DOHH2 (cell line): ENCODE data around the gene CHRNB1.

Experiments used
- H3F3A ChIP-seq: fragments of 200-600 bp; sonication (generic), shearing (Covaris generic); 2 replicates; pipeline ENCODE4 v1.6.0; 2016; ENCODE audit warnings: antibody characterized with exemption, mild to moderate bottlenecking; ENCODE audit not compliant: control insufficient read depth, insufficient read depth
- H3K27ac ChIP-seq: fragments of 200-600 bp; sonication (generic); 2 replicates; pipeline ENCODE4 v1.5.1; 2014; ENCODE audit warnings: low read depth, mild to moderate bottlenecking, low read length, moderate library complexity
- H3K27me3 ChIP-seq: fragments of 200-600 bp; sonication (generic); 2 replicates; pipeline ENCODE4 v1.6.1; 2014; ENCODE audit warnings: mild to moderate bottlenecking, low read length, mixed read lengths; ENCODE audit not compliant: control insufficient read depth
- H3K36me3 ChIP-seq: fragments of 200-600 bp; sonication (generic); 2 replicates; pipeline ENCODE4 v1.6.1; 2014; ENCODE audit warnings: mild to moderate bottlenecking, low read length, moderate library complexity, mixed read lengths; ENCODE audit not compliant: control insufficient read depth
- H3K4me1 ChIP-seq: fragments of 200-600 bp; sonication (generic); 2 replicates; pipeline ENCODE4 v1.6.1; 2014; ENCODE audit warnings: mild to moderate bottlenecking, low read length, mixed read lengths; ENCODE audit not compliant: control insufficient read depth
- H3K4me2 ChIP-seq: fragments of 200-600 bp; sonication (generic); 2 replicates; pipeline ENCODE4 v1.6.0; 2014; ENCODE audit warnings: mild to moderate bottlenecking, low read length, moderate library complexity
- H3K4me3 ChIP-seq: fragments of 200-600 bp; sonication (generic); 2 replicates; pipeline ENCODE4 v1.5.1; 2014; ENCODE audit warnings: mild to moderate bottlenecking, low read length, mixed read lengths
- H3K79me2 ChIP-seq: fragments of 200-600 bp; sonication (generic); 2 replicates; pipeline ENCODE4 v1.6.1; 2014; ENCODE audit warnings: mild to moderate bottlenecking, low read length, mixed read lengths; ENCODE audit not compliant: control insufficient read depth
- H3K9me2 ChIP-seq: fragments of 200-600 bp; sonication (generic); replicated peaks from 2 replicates; pipeline ENCODE4 v1.6.1; 2014; ENCODE audit warnings: mild to moderate bottlenecking, low read length, mixed read lengths; ENCODE audit not compliant: control insufficient read depth
- H3K9me3 ChIP-seq: fragments of 200-600 bp; sonication (generic); 2 replicates; pipeline ENCODE4 v1.6.1; 2014; ENCODE audit warnings: antibody characterized with exemption, low read length, mixed read lengths; ENCODE audit not compliant: control insufficient read depth, insufficient read depth
- H4K20me1 ChIP-seq: fragments of 200-600 bp; sonication (generic); 2 replicates; pipeline ENCODE4 v1.6.0; 2014; ENCODE audit warnings: low read depth, mild to moderate bottlenecking, antibody characterized with exemption, low read length, moderate library complexity; ENCODE audit not compliant: control insufficient read depth, insufficient read depth
- CTCF ChIP-seq: fragments of 200-600 bp; sonication (generic); IDR thresholded peaks from one replicate; pipeline ENCODE4 v1.5.1; 2014; ENCODE audit warnings: antibody characterized with exemption, mild to moderate bottlenecking, low read depth, low read length; ENCODE audit not compliant: poor library complexity, severe bottlenecking
- EZH2phosphoT487 ChIP-seq: fragments of 200-600 bp; sonication (generic); IDR thresholded peaks from 2 replicates; pipeline ENCODE4 v1.6.1; 2017; ENCODE audit warnings: borderline replicate concordance, mild to moderate bottlenecking, antibody characterized with exemption, low read length, moderate library complexity, mixed read lengths

CHRNB1 gene

GRCh38 chr17:7503521-7503920 is 58.7 kb downstream of the CHRNB1 start:
- Histone ChIP-seq H3K36me3 (peaks cover 85% of the 10 kb centered on the region), H3K4me3 (no peak overlapping the region)

More at GRCh38 chr17:7503521-7503920, 58.7 kb downstream of the CHRNB1 start:
- no peak for TF ChIP-seq CTCF
- TF ChIP-seq EZH2phosphoT487, result no peak
- Histone ChIP-seq H4K20me1 (no peaks in the 10 kb centered on the region; the same call in 1 of the 2 replicates), H3K9me3 (no peaks in the 10 kb centered on the region), H3K27me3 (no peaks in the 10 kb centered on the region), H3K79me2 (no peaks in the 10 kb centered on the region), H3K4me1 (no peaks in the 10 kb centered on the region), H3K27ac (no peak overlapping the region), H3K9me2 (no peaks in the 10 kb centered on the region), H3F3A (no peaks in the 10 kb centered on the region), H3K4me2 (no peak overlapping the region)
